Liver (tissue), 9 donors: Measurements from ENCODE around the gene ZC3H11A. TPM values are rescaled to one million over a fixed set of nuclear protein-coding genes. Genes with fewer than 3 reads are reported as not detected.

Source experiments
- DNase-seq: peaks from one replicate; pipeline ENCODE4 v3.0.0-alpha.2; 2017; ENCODE audit warnings: low spot score
- H3K27ac ChIP-seq, 2 donors: one replicate each; pipeline ENCODE4 v1.7.0; 2013; ENCODE audit warnings: inconsistent platforms in 2 of 2, low read length in 2 of 2, control low read depth in 1 of 2, low read depth in 1 of 2, mild to moderate bottlenecking in 1 of 2
- H3K27me3 ChIP-seq, 4 donors: one replicate each; pipeline versions ENCODE4 v1.6.1 to v1.7.0; 2013; ENCODE audit warnings: low read length in 3 of 4, inconsistent platforms in 1 of 4, mild to moderate bottlenecking in 1 of 4, moderate library complexity in 1 of 4; ENCODE audit not compliant: control insufficient read depth in 4 of 4, insufficient read depth in 4 of 4
- H3K36me3 ChIP-seq, 4 donors: one replicate each; pipeline versions ENCODE4 v1.6.1 to v1.7.0; 2013; ENCODE audit warnings: low read length in 3 of 4, mild to moderate bottlenecking in 3 of 4, low read depth in 1 of 4, moderate library complexity in 1 of 4; ENCODE audit not compliant: control insufficient read depth in 4 of 4, insufficient read depth in 3 of 4
- H3K4me1 ChIP-seq, 4 donors: one replicate each; pipeline versions ENCODE4 v1.6.1 to v1.7.0; 2013; ENCODE audit warnings: low read length in 3 of 4, mild to moderate bottlenecking in 3 of 4, moderate library complexity in 1 of 4; ENCODE audit not compliant: control insufficient read depth in 4 of 4, insufficient read depth in 4 of 4
- H3K4me3 ChIP-seq, 3 donors: one replicate each; pipeline versions ENCODE4 v1.6.1 to v1.7.0; 2013; ENCODE audit warnings: low read length in 3 of 3, control low read depth in 1 of 3, low read depth in 1 of 3, mild to moderate bottlenecking in 1 of 3
- H3K9ac ChIP-seq, 2 donors: one replicate each; pipeline ENCODE4 v1.7.0; 2013; ENCODE audit warnings: low read length in 2 of 2, mild to moderate bottlenecking in 2 of 2, moderate library complexity in 2 of 2, control low read depth in 1 of 2, low read depth in 1 of 2
- H3K9me3 ChIP-seq, 4 donors: one replicate each; pipeline versions ENCODE4 v1.6.1 to v1.7.0; 2013; ENCODE audit warnings: low read length in 3 of 4; ENCODE audit not compliant: control insufficient read depth in 4 of 4
- ATF3 ChIP-seq: IDR thresholded peaks from 2 replicates; pipeline ENCODE4 v1.6.1; 2016; ENCODE audit warnings: antibody characterized with exemption
- EGR1 ChIP-seq, 2 donors: IDR thresholded peaks; 2 replicates each; pipeline ENCODE4 v1.6.1; 2016 to 2018; ENCODE audit warnings: antibody characterized with exemption in 2 of 2, low read depth in 2 of 2
- FOXA2 ChIP-seq: IDR thresholded peaks from 2 replicates; pipeline ENCODE4 v1.6.1; 2016; ENCODE audit warnings: antibody characterized with exemption
- GABPA ChIP-seq, 2 donors: IDR thresholded peaks in 1 of 2; conservative IDR thresholded peaks in 1 of 2; 2 replicates each; pipeline ENCODE4 v1.6.1; 2016; ENCODE audit warnings: antibody characterized with exemption in 2 of 2, mild to moderate bottlenecking in 1 of 2, moderate library complexity in 1 of 2
- HNF4A ChIP-seq, 2 donors: conservative IDR thresholded peaks; 2 replicates each; pipeline ENCODE4 v1.6.1; 2016; ENCODE audit warnings: antibody characterized with exemption in 2 of 2, mild to moderate bottlenecking in 2 of 2
- JUND ChIP-seq, 2 donors: IDR thresholded peaks; 2 replicates each; pipeline ENCODE4 v1.6.1; 2016; ENCODE audit warnings: antibody characterized with exemption in 2 of 2
- REST ChIP-seq: IDR thresholded peaks from 2 replicates; pipeline ENCODE4 v1.6.1; 2016; ENCODE audit warnings: antibody characterized with exemption, mild to moderate bottlenecking
- RXRA ChIP-seq, 2 donors: IDR thresholded peaks; 2 replicates each; pipeline ENCODE4 v1.6.1; 2017 to 2018; ENCODE audit warnings: antibody characterized with exemption in 2 of 2, mild to moderate bottlenecking in 1 of 2
- SP1 ChIP-seq: IDR thresholded peaks from 2 replicates; pipeline ENCODE4 v1.6.1; 2018; ENCODE audit warnings: antibody characterized with exemption, mild to moderate bottlenecking
- TAF1 ChIP-seq: conservative IDR thresholded peaks from 2 replicates; pipeline ENCODE4 v1.6.1; 2016; ENCODE audit warnings: antibody characterized with exemption, mild to moderate bottlenecking
- ZBTB33 ChIP-seq: IDR thresholded peaks from 2 replicates; pipeline ENCODE4 v1.6.1; 2016; ENCODE audit warnings: antibody characterized with exemption
- WGBS: extraction: QIAGEN DNeasy Blood & Tissue Kit; methylation state at CpG from one replicate; pipeline ENCODE4 v1.1.7; 2013; 5-methylcytosine and 5-hydroxymethylcytosine counted together
- polyA plus RNA-seq, 2 donors: library from polyadenylated mRNA; stranded (reverse) in 1 of 2; unstranded in 1 of 2; fragments of 200-250 nt in 1 of 2; fragments of >200 nt in 1 of 2; fragmentation: Nextera tagmentation in 1 of 2; extraction: Ambion mirVana in 1 of 2; gene quantifications; one replicate each; pipeline versions ENCODE4 v1.2.1 to v1.2.3, GENCODE V29; 2013 to 2015
- total RNA-seq, 2 donors: library from RNA; depleted of rRNA; stranded (reverse); fragments of >200 nt; gene quantifications; one replicate each; pipeline ENCODE4 v1.2.3, GENCODE V29; 2014
- donor health status: healthy.
- donor health status: healthy.
- donor health status: healthy.
- donor health status: healthy.
- donor health status: healthy.

The ZC3H11A gene
- total and polyA plus RNA-seq, 4 donors = 14.9 to 76.8 (median 30.2) TPM

- no peaks in the 10 kb centered on the region for H3K4me1 ChIP-seq
- no peaks in the 10 kb centered on the region for H3K9me3 ChIP-seq
- no peaks in the 10 kb centered on the region for H3K27me3 ChIP-seq
- H3K27ac ChIP-seq = no peak overlapping the region
- H3K9ac ChIP-seq = no peak overlapping the region
- H3K36me3 ChIP-seq = no peaks in the 10 kb centered on the region
- H3K4me3 ChIP-seq = no peak overlapping the region
- DNase-seq = no peak
- TF ChIP-seq ZBTB33 = no peak
- no peak for TF ChIP-seq FOXA2
- no peak for TF ChIP-seq JUND (IDR thresholded peaks at IDR 0.05)
- no peak for TF ChIP-seq RXRA (IDR thresholded peaks at IDR 0.05)
- no peak for TF ChIP-seq SP1
- no peak for TF ChIP-seq REST
- TF ChIP-seq TAF1 = no peak
- no peak for TF ChIP-seq GABPA (IDR thresholded peaks at IDR 0.05 in 1 of 2, conservative IDR thresholded peaks at IDR 0.05 in 1 of 2)
- WGBS = 83% methylated on average over 3 of the region's 3 CpGs
Measured at GRCh38 chr1:203777596-203777995, 17.8 kb upstream of the ZC3H11A start.

GRCh38 chr1:203778146-203778545 is 17.3 kb upstream of the ZC3H11A start:
- TF ChIP-seq HNF4A (conservative IDR thresholded peaks at IDR 0.05) (no peak), JUND (IDR thresholded peaks at IDR 0.05) (no peak), ZBTB33 (no peak), ATF3 (no peak), EGR1 (IDR thresholded peaks at IDR 0.05; ENCODE audit: low read depth in 2 of 2) (no peak), TAF1 (no peak)
- WGBS = 75% methylated on average over 3 of the region's 3 CpGs
- no peaks in the 10 kb centered on the region for H3K27me3 ChIP-seq
- H3K27ac ChIP-seq = no peak overlapping the region
- no peak overlapping the region for H3K4me3 ChIP-seq
- no peaks in the 10 kb centered on the region for H3K9me3 ChIP-seq
- no peaks in the 10 kb centered on the region for H3K4me1 ChIP-seq
- no peak for DNase-seq
- H3K36me3 ChIP-seq = no peaks in the 10 kb centered on the region
- H3K9ac ChIP-seq = no peak overlapping the region
